HepG2 (cell line): ENCODE results near the gene ABHD2. TPM values are rescaled to one million over a fixed set of nuclear protein-coding genes. Genes with fewer than 3 reads are reported as not detected.

ENCODE experiments used
- AGO2 ChIP-seq: fragments of 200-400 bp; formaldehyde crosslinking; optimal IDR thresholded peaks from 2 replicates; pipeline ENCODE3; 2017; ENCODE audit warnings: mild to moderate bottlenecking, low read depth, low read length, moderate library complexity
- ATF5 ChIP-seq: sonication (generic); formaldehyde crosslinking; IDR thresholded peaks from 2 replicates; pipeline ENCODE4 v1.4.0; 2020; ENCODE audit warnings: mild to moderate bottlenecking, low read depth, missing genetic modification reagents
- ETV6 ChIP-seq: sonication (generic); formaldehyde crosslinking; conservative IDR thresholded peaks from 2 replicates; pipeline ENCODE4 v1.4.0; 2020; ENCODE audit warnings: missing genetic modification reagents
- FOSL2 ChIP-seq: sonication (generic); formaldehyde crosslinking; IDR thresholded peaks from 2 replicates; pipeline ENCODE4 v1.4.0; 2020; ENCODE audit warnings: missing genetic modification reagents
- FOXP1 ChIP-seq, 2 experiments: fragments of 450-650 bp in 1 of 2; IDR thresholded peaks; 2 replicates each; pipeline ENCODE4 v1.6.1; 2017 to 2018; ENCODE audit warnings: antibody characterized with exemption in 1 of 2
- HDAC1 ChIP-seq: sonication (generic); formaldehyde crosslinking; IDR thresholded peaks from 2 replicates; pipeline ENCODE4 v1.5.1; 2020; ENCODE audit warnings: mild to moderate bottlenecking, missing genetic modification reagents
- HNF4G ChIP-seq, 2 experiments: sonication (generic) in 1 of 2; formaldehyde crosslinking in 1 of 2; IDR thresholded peaks; 2 replicates each; pipeline versions ENCODE4 v1.4.0 to v1.6.1; 2011 to 2020; ENCODE audit warnings: borderline replicate concordance in 2 of 2, low read depth in 2 of 2, mild to moderate bottlenecking in 2 of 2, low read length in 1 of 2, missing genetic modification reagents in 1 of 2, moderate library complexity in 1 of 2
- JARID2 ChIP-seq: sonication (generic); formaldehyde crosslinking; IDR thresholded peaks from 2 replicates; pipeline ENCODE4 v1.8.1; 2023; ENCODE audit warnings: missing genetic modification reagents, inconsistent platforms; ENCODE audit not compliant: insufficient replicate concordance
- KMT2B ChIP-seq: IDR thresholded peaks from 2 replicates; pipeline ENCODE4 v1.6.1; 2016; ENCODE audit warnings: missing genetic modification reagents, missing compliant biosample characterization
- NKX3-1 ChIP-seq: sonication (generic); formaldehyde crosslinking; IDR thresholded peaks from 2 replicates; pipeline ENCODE4 v1.5.0; 2020; ENCODE audit warnings: missing genetic modification reagents
- PTBP1 ChIP-seq: fragments of 200-400 bp; formaldehyde crosslinking; IDR thresholded peaks from 2 replicates; pipeline ENCODE4 v1.6.1; 2018; ENCODE audit warnings: low read length, low read depth; ENCODE audit not compliant: poor library complexity, severe bottlenecking
- RXRB ChIP-seq: IDR thresholded peaks from 2 replicates; pipeline ENCODE4 v1.6.1; 2016; ENCODE audit warnings: borderline replicate concordance, missing genetic modification reagents, missing compliant biosample characterization
- SRY ChIP-seq: sonication (generic); formaldehyde crosslinking; IDR thresholded peaks from 2 replicates; pipeline ENCODE4 v1.8.0; 2022; ENCODE audit warnings: mild to moderate bottlenecking, missing genetic modification reagents
- SSRP1 ChIP-seq: IDR thresholded peaks from 2 replicates; pipeline ENCODE4 v1.6.1; 2016; ENCODE audit warnings: control low read depth
- ZBTB1 ChIP-seq: sonication (generic); formaldehyde crosslinking; IDR thresholded peaks from 2 replicates; pipeline ENCODE4 v1.4.0; 2020; ENCODE audit warnings: missing genetic modification reagents, borderline replicate concordance
- ZFY ChIP-seq: sonication (generic); formaldehyde crosslinking; IDR thresholded peaks from 2 replicates; pipeline ENCODE4 v1.4.0; 2020; ENCODE audit warnings: missing genetic modification reagents
- ZKSCAN5 ChIP-seq: sonication (generic); formaldehyde crosslinking; IDR thresholded peaks from 2 replicates; pipeline ENCODE4 v1.5.1; 2020; ENCODE audit warnings: mild to moderate bottlenecking, missing genetic modification reagents
- ZNF24 ChIP-seq: fragments of 450-650 bp; IDR thresholded peaks from 2 replicates; pipeline ENCODE4 v1.6.1; 2017; ENCODE audit warnings: antibody characterized with exemption, mild to moderate bottlenecking
- ZNF574 ChIP-seq: sonication (generic); formaldehyde crosslinking; IDR thresholded peaks from 2 replicates; pipeline ENCODE4 v1.4.0; 2020; ENCODE audit warnings: missing genetic modification reagents
- ZNF747 ChIP-seq: sonication (generic); formaldehyde crosslinking; IDR thresholded peaks from 2 replicates; pipeline ENCODE4 v1.8.1; 2023; ENCODE audit warnings: missing genetic modification reagents, mild to moderate bottlenecking, borderline replicate concordance
- ZNF790 ChIP-seq: sonication (generic); formaldehyde crosslinking; IDR thresholded peaks from 2 replicates; pipeline ENCODE4 v1.8.0; 2022; ENCODE audit warnings: missing genetic modification reagents, mild to moderate bottlenecking, borderline replicate concordance
- polyA plus RNA-seq, 8 experiments: library from polyadenylated mRNA; depleted of rRNA in 3 of 8; stranded (reverse) in 7 of 8; unstranded in 1 of 8; fragments of >200 nt; fragmentation: Illumina TruSeq in 4 of 8; extraction: Trizol in 4 of 8; gene quantifications; 2 replicates each; pipeline versions ENCODE4 v1.2.1 to v1.2.3, GENCODE V29; 2011 to 2016; ENCODE audit warnings: low read depth in 4 of 8, missing spikeins in 1 of 8, mixed read lengths in 1 of 8; ENCODE audit not compliant: insufficient read depth in 1 of 8
- total RNA-seq, 5 experiments: library from RNA; depleted of rRNA; stranded (reverse); fragments of >200 nt; fragmentation: Illumina TruSeq; extraction: Trizol; gene quantifications; 2 replicates each; pipeline ENCODE4 v1.2.3, GENCODE V29; 2016; ENCODE audit warnings: low read depth in 1 of 5
- TF ChIP-seq, protein P1 (sequence below): sonication (generic); formaldehyde crosslinking; conservative IDR thresholded peaks from 2 replicates; pipeline ENCODE4 v1.4.0; 2020; ENCODE audit warnings: missing genetic modification reagents
- TF ChIP-seq, protein P2 (sequence below): sonication (generic); formaldehyde crosslinking; IDR thresholded peaks from 2 replicates; pipeline ENCODE4 v1.5.1; 2020; ENCODE audit warnings: mild to moderate bottlenecking, moderate library complexity, missing genetic modification reagents
- TF ChIP-seq, protein P3 (sequence below), 2 experiments: fragments of 450-650 bp in 1 of 2; sonication (generic) in 1 of 2; formaldehyde crosslinking; IDR thresholded peaks; 2 replicates each; pipeline versions ENCODE4 v1.5.0 to v1.8.0; 2020 to 2022; ENCODE audit warnings: mild to moderate bottlenecking in 1 of 2, missing genetic modification reagents in 1 of 2

Gene ABHD2
- total and polyA plus RNA-seq, 2 of the 13 experiments (the other 11 are each of a cell fraction or from before 2014, with no cell fraction given): 14.8 to 22.4 TPM

DNA sequence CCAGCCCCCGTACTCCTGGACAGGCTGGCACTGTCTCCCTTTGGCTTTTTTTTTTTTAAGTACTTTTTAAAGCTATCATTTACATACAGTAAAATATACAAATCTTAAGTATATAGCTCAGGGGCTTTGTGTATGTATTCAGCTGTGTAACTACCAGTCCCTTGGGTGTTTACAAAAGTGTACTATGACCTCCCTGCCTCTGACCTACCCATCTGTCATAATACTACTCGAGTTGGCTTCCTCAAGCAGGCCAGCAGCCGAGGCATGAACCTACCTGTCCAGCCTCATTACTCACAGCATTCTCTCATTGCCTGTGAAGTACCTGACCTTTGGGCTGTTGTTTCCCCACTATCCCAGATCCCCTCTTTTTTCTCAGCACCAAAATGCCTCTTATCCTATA, 33.2 kb downstream of the ABHD2 start (continued):
- TF ChIP-seq ATF5: no peak
- no peak for TF ChIP-seq JARID2 (CRISPR knock-in tag)
- no peak for TF ChIP-seq SRY (CRISPR knock-in tag)
- TF ChIP-seq ZNF747 (CRISPR knock-in tag): no peak
- TF ChIP-seq AGO2: no peak
- TF ChIP-seq HDAC1 (CRISPR knock-in tag): peak; percentile 58; the same call in 1 of the 2 replicates
- peak; percentile 87 for TF ChIP-seq HNF4G (IDR thresholded peaks at IDR 0.05; ENCODE audit: borderline replicate concordance, low read depth, low read length)
- no peak; the same call in 1 of the 2 replicates for TF ChIP-seq HNF4G (CRISPR knock-in tag; IDR thresholded peaks at IDR 0.05; ENCODE audit: borderline replicate concordance, low read depth)
- TF ChIP-seq, protein P1, sequence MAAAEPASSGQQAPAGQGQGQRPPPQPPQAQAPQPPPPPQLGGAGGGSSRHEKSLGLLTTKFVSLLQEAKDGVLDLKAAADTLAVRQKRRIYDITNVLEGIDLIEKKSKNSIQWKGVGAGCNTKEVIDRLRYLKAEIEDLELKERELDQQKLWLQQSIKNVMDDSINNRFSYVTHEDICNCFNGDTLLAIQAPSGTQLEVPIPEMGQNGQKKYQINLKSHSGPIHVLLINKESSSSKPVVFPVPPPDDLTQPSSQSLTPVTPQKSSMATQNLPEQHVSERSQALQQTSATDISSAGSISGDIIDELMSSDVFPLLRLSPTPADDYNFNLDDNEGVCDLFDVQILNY (CRISPR knock-in tag): no peak
- peak; percentile 52 for TF ChIP-seq ZFY (CRISPR knock-in tag)
- TF ChIP-seq NKX3-1 (CRISPR knock-in tag): no peak
- 0 out of 2 replicates have a peak, but pooled peaks have one; percentile 33 for TF ChIP-seq FOXP1 (IDR thresholded peaks at IDR 0.05)
- peak; percentile 85 for TF ChIP-seq FOXP1 (CRISPR knock-in tag; IDR thresholded peaks at IDR 0.05)
- no peak for TF ChIP-seq ZNF790 (CRISPR knock-in tag)
- TF ChIP-seq KMT2B (CRISPR knock-in tag): no peak
- TF ChIP-seq ZNF574: no peak
- TF ChIP-seq FOSL2 (CRISPR knock-in tag): peak; percentile 79
- no peak for TF ChIP-seq ZNF24
- TF ChIP-seq SSRP1 (CRISPR knock-in tag): no peak
- TF ChIP-seq, protein P2, sequence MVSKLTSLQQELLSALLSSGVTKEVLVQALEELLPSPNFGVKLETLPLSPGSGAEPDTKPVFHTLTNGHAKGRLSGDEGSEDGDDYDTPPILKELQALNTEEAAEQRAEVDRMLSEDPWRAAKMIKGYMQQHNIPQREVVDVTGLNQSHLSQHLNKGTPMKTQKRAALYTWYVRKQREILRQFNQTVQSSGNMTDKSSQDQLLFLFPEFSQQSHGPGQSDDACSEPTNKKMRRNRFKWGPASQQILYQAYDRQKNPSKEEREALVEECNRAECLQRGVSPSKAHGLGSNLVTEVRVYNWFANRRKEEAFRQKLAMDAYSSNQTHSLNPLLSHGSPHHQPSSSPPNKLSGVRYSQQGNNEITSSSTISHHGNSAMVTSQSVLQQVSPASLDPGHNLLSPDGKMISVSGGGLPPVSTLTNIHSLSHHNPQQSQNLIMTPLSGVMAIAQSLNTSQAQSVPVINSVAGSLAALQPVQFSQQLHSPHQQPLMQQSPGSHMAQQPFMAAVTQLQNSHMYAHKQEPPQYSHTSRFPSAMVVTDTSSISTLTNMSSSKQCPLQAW (CRISPR knock-in tag): no peak
- TF ChIP-seq, protein P3, sequence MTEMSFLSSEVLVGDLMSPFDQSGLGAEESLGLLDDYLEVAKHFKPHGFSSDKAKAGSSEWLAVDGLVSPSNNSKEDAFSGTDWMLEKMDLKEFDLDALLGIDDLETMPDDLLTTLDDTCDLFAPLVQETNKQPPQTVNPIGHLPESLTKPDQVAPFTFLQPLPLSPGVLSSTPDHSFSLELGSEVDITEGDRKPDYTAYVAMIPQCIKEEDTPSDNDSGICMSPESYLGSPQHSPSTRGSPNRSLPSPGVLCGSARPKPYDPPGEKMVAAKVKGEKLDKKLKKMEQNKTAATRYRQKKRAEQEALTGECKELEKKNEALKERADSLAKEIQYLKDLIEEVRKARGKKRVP (CRISPR knock-in tag; IDR thresholded peaks at IDR 0.05): no peak
- no peak for TF ChIP-seq ZKSCAN5 (CRISPR knock-in tag)
- TF ChIP-seq RXRB (CRISPR knock-in tag): peak; percentile 88
- no peak for TF ChIP-seq PTBP1
- no peak for TF ChIP-seq ZBTB1 (CRISPR knock-in tag)
- no peak for TF ChIP-seq ETV6 (CRISPR knock-in tag)
